GM12873 (cell line): ENCODE data around the gene TPRX1.
A peak's percentile ranks its signal among the peaks of the same experiment; 100 is the strongest.
"Not testable (repeated sequence)": the region's sequence is repeated elsewhere in the genome, so short reads cannot be mapped to it uniquely, and the experiment has no call there.

Source experiments
- CTCF ChIP-seq: IDR thresholded peaks from 2 replicates; pipeline ENCODE4 v1.5.1; 2012; ENCODE audit warnings: low read depth, mild to moderate bottlenecking, moderate library complexity, low read length, control low read depth; ENCODE audit not compliant: insufficient read depth; ENCODE audit errors: missing control alignments

TPRX1 gene

GRCh38 chr19:47804451-47804850 lies at the start of gene TPRX1:
TPRX1 (minus strand) TSS chr19:47804551; CDS start chr19:47804539, 12 bp downstream.
- not testable (repeated sequence) for TF ChIP-seq CTCF

- TF ChIP-seq CTCF = no peak
Measured at GRCh38 chr19:47853003-47853402, 48.7 kb upstream of the TPRX1 start.

GRCh38 chr19:47848823-47849473 lies 44.6 kb upstream of the TPRX1 start:
- peak; percentile 29 for TF ChIP-seq CTCF

- no peak for TF ChIP-seq CTCF
Measured at GRCh38 chr19:47848425-47848822, 44.1 kb upstream of the TPRX1 start.

GRCh38 chr19:47842941-47843340 lies 38.6 kb upstream of the TPRX1 start:
- no peak for TF ChIP-seq CTCF

GRCh38 chr19:47839913-47840312 lies 35.6 kb upstream of the TPRX1 start:
- no peak for TF ChIP-seq CTCF

- no peak for TF ChIP-seq CTCF
Measured at GRCh38 chr19:47839411-47839810, 35.1 kb upstream of the TPRX1 start.
